Upper lobe of left lung (tissue), 6 donors: ENCODE measurements around the gene SPCS3. TPM values are rescaled to one million over a fixed set of nuclear protein-coding genes. Genes with fewer than 3 reads are reported as not detected.

ENCODE experiments used
- ATAC-seq, 2 donors: fragments of 200-7000 bp; cut with Tn5 transposase; one replicate each; pipeline ENCODE4 v1.9.1; 2022; ENCODE audit warnings: mild to moderate bottlenecking in 2 of 2, moderate library complexity in 2 of 2; ENCODE audit not compliant: low FRiP score in 2 of 2
- DNase-seq, 2 donors: peaks; one replicate each; pipeline ENCODE4 v3.0.0-alpha.2; 2019 to 2020
- H3K27ac ChIP-seq, 4 donors: fragments of 200-600 bp; sonication (generic); one replicate each; pipeline ENCODE4 v1.5.1; 2016 to 2019
- H3K27me3 ChIP-seq, 4 donors: fragments of 200-600 bp; sonication (generic); one replicate each; pipeline ENCODE4 v1.5.1; 2017 to 2019
- H3K36me3 ChIP-seq, 4 donors: fragments of 200-600 bp; sonication (generic); one replicate each; pipeline ENCODE4 v1.5.1; 2016 to 2019
- H3K4me1 ChIP-seq, 4 donors: fragments of 200-600 bp; sonication (generic); one replicate each; pipeline ENCODE4 v1.5.1; 2018 to 2019
- H3K4me3 ChIP-seq, 4 donors: fragments of 200-600 bp; sonication (generic); one replicate each; pipeline ENCODE4 v1.5.1; 2017 to 2019; ENCODE audit warnings: mild to moderate bottlenecking in 2 of 4, moderate library complexity in 1 of 4
- H3K9me3 ChIP-seq, 4 donors: fragments of 200-600 bp; sonication (generic); one replicate each; pipeline ENCODE4 v1.5.1; 2018 to 2019
- CTCF ChIP-seq, 6 experiments: fragments of 450-650 bp in 4 of 6; fragments of 200-600 bp in 2 of 6; sonication (generic) in 2 of 6; IDR thresholded peaks; one replicate each; pipeline ENCODE4 v1.5.1; 2016 to 2019; ENCODE audit warnings: antibody characterized with exemption in 6 of 6
- EP300 ChIP-seq, 4 donors: sonication (generic); formaldehyde crosslinking; IDR thresholded peaks; one replicate each; pipeline ENCODE4 v1.5.1; 2017; ENCODE audit warnings: antibody characterized with exemption in 4 of 4, control low read depth in 2 of 4
- POLR2A ChIP-seq, 4 donors: fragments of 450-650 bp; IDR thresholded peaks; one replicate each; pipeline ENCODE4 v1.5.1; 2016 to 2017; ENCODE audit warnings: antibody characterized with exemption in 4 of 4, mild to moderate bottlenecking in 2 of 4
- POLR2AphosphoS5 ChIP-seq, 2 donors: sonication (generic); formaldehyde crosslinking; IDR thresholded peaks; one replicate each; pipeline ENCODE4 v1.5.1; 2017; ENCODE audit warnings: antibody characterized with exemption in 2 of 2
- WGBS, 2 donors: methylation state at CpG; one replicate each; pipeline ENCODE4 v1.1.5; 2017 to 2018; 5-methylcytosine and 5-hydroxymethylcytosine counted together
- total RNA-seq, 6 donors: library from RNA; depleted of rRNA in 4 of 6; stranded (reverse); fragments of >200 nt in 4 of 6; gene quantifications; one replicate each; pipeline versions ENCODE4 v1.1.0 to v1.2.1, GENCODE V29; 2016 to 2021
- donor health status: DM: no; HTN: no; CAD: no; lungs with moderate emphysema.
- donor health status: DM: no; HTN: yes; CAD: no; lungs with severe emphysema.

Gene SPCS3
- total RNA-seq, 6 donors from 2014 or later, result 47.1 to 157 (median 90.3) TPM

GRCh38 chr4:176302283-176303275 is 17.2 kb upstream of the SPCS3 start:
- no peaks in the 10 kb centered on the region for H3K4me1 ChIP-seq
- H3K36me3 ChIP-seq, result no peaks in the 10 kb centered on the region
- no peak overlapping the region for H3K4me3 ChIP-seq
- H3K27ac ChIP-seq, result no peak overlapping the region
- ATAC-seq, result no peak
- TF ChIP-seq POLR2AphosphoS5 (IDR thresholded peaks at IDR 0.05), result no peak
- no peak for TF ChIP-seq CTCF (IDR thresholded peaks at IDR 0.05)
- no peak for TF ChIP-seq EP300 (IDR thresholded peaks at IDR 0.05)
- no peak for TF ChIP-seq POLR2A (IDR thresholded peaks at IDR 0.05)
- no peak for DNase-seq
- WGBS, 2 donors, result 61 to 65% methylated on average over 2 of the region's 2 CpGs
- no peaks in the 10 kb centered on the region for H3K9me3 ChIP-seq
- H3K27me3 ChIP-seq, result no peaks in the 10 kb centered on the region

DNA sequence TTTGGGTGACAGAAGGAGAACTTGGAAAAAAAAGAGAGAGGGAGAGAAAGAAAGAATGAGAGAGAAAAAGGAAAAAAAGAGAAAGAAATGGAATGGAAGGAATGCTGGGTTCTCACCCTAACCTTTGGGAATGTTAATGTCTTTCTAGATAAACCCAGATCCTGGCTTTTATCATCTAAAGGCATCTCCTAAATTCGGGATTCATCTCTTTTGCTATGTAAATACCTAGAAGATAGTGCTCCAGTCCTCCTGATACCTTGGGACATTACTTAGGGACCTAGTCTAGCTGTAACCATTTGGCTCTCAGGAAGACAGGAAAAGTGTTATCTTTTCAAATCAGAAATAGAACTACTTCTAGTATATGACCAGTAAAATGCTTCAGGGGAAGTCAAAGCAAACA is 15.8 kb upstream of the SPCS3 start:
- no peak for DNase-seq
- no peaks in the 10 kb centered on the region for H3K27me3 ChIP-seq
- no peak for TF ChIP-seq EP300 (IDR thresholded peaks at IDR 0.05)
- no peak for TF ChIP-seq POLR2AphosphoS5 (IDR thresholded peaks at IDR 0.05)
- TF ChIP-seq POLR2A (IDR thresholded peaks at IDR 0.05), result no peak
- TF ChIP-seq CTCF (IDR thresholded peaks at IDR 0.05), result no peak

GRCh38 chr4:176306837-176307665 is 12.7 kb upstream of the SPCS3 start:
- TF ChIP-seq POLR2AphosphoS5 (IDR thresholded peaks at IDR 0.05) (no peak), CTCF (IDR thresholded peaks at IDR 0.05) (no peak), POLR2A (IDR thresholded peaks at IDR 0.05) (no peak), EP300 (IDR thresholded peaks at IDR 0.05) (no peak)
- H3K4me3 ChIP-seq, result no peak overlapping the region
- no peak for ATAC-seq
- H3K36me3 ChIP-seq, result no peaks in the 10 kb centered on the region
- no peak overlapping the region for H3K27ac ChIP-seq
- no peaks in the 10 kb centered on the region for H3K27me3 ChIP-seq
- 83 to 88% methylated on average over 6 of the region's 6 CpGs for WGBS, 2 donors
- no peaks in the 10 kb centered on the region for H3K9me3 ChIP-seq
- H3K4me1 ChIP-seq, result no peaks in the 10 kb centered on the region
- DNase-seq, result no peak

More for the DNA sequence above, 15.8 kb upstream of the SPCS3 start:
- Histone ChIP-seq H3K27ac (no peak overlapping the region), H3K4me1 (no peaks in the 10 kb centered on the region), H3K9me3 (no peaks in the 10 kb centered on the region), H3K36me3 (no peaks in the 10 kb centered on the region), H3K4me3 (no peak overlapping the region)
- ATAC-seq, result no peak
- WGBS, 2 donors, result 21 to 31% methylated on average over 1 of the region's 1 CpG

DNA sequence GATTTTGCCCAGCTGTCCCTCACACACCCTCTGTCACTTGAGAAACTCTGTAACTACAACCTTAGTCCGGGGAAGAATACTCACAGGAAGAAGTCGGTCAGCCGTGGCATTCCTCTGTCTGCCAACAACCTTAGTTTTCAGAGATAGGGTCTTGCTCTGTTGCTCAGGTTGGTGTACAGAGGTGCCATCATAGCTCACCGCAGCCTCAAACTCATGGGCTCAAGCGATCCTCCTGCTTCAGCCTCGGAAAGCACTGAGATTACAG is 12.2 kb upstream of the SPCS3 start:
- no peaks in the 10 kb centered on the region for H3K9me3 ChIP-seq
- no peak overlapping the region for H3K27ac ChIP-seq
- H3K4me1 ChIP-seq, result no peaks in the 10 kb centered on the region
- ATAC-seq (no peak), DNase-seq (no peak)
- no peak overlapping the region for H3K4me3 ChIP-seq
- H3K27me3 ChIP-seq, result no peaks in the 10 kb centered on the region
- H3K36me3 ChIP-seq, result no peaks in the 10 kb centered on the region
- TF ChIP-seq POLR2A (IDR thresholded peaks at IDR 0.05) (no peak), CTCF (IDR thresholded peaks at IDR 0.05) (no peak), POLR2AphosphoS5 (IDR thresholded peaks at IDR 0.05) (no peak)
- WGBS, 2 donors, result 75 to 82% methylated on average over 6 of the region's 6 CpGs
